A549 (cell line): ENCODE data around the gene SLC30A1. TPM values are rescaled to one million over a fixed set of nuclear protein-coding genes. Genes with fewer than 3 reads are reported as not detected.

Source experiments
- ATAC-seq, 2 experiments: fragments of 200-7000 bp in 1 of 2; fragments of >200 bp in 1 of 2; cut with Nextera tagmentation in 1 of 2; cut with Tn5 transposase in 1 of 2; 3 replicates each; pipeline versions ENCODE4 v1.8.0 to v1.9.1; 2018 to 2020; ENCODE audit warnings: mild to moderate bottlenecking in 1 of 2, moderate library complexity in 1 of 2
- CTCF ChIA-PET: fragments of 300-600 bp; sonication (Branson Sonifier 250); formaldehyde crosslinking; extraction: SDS; loops from one replicate; lab custom pipeline; 2021; ENCODE audit warnings: antibody characterized with exemption, inconsistent platforms; lab: Yijun Ruan, JAX
- POLR2A ChIA-PET: fragments of 350-600 bp; formaldehyde crosslinking; extraction: SDS; loops from one replicate; lab custom pipeline; 2021; ENCODE audit warnings: antibody characterized with exemption, inconsistent platforms; lab: Yijun Ruan, JAX
- DNase-seq, 2 experiments: peaks; one replicate each; pipeline versions ENCODE4 v3.0.0 to v3.0.0-alpha.2; 2011 to 2016; ENCODE audit warnings: low read depth in 1 of 2, low spot score in 1 of 2
- FAIRE-seq: peaks from 2 replicates; lab custom pipeline; 2011; peaks lifted over from hg19 to GRCh38; lab: Jason Lieb, UNC
- H3K27ac ChIP-seq, 2 experiments: fragments of >200 bp; sonication (Bioruptor Twin); formaldehyde crosslinking; 3 replicates each; pipeline ENCODE4 v1.5.1; 2016 to 2017
- H3K4me1 ChIP-seq: fragments of >200 bp; sonication (Bioruptor Twin); formaldehyde crosslinking; 3 replicates; pipeline ENCODE4 v1.6.1; 2016
- H3K4me2 ChIP-seq: fragments of >200 bp; sonication (Bioruptor Twin); formaldehyde crosslinking; 3 replicates; pipeline ENCODE4 v1.6.1; 2016
- H3K4me3 ChIP-seq: fragments of >200 bp; sonication (Bioruptor Twin); formaldehyde crosslinking; 3 replicates; pipeline ENCODE4 v1.5.1; 2016
- H3K9me3 ChIP-seq: fragments of >200 bp; sonication (Bioruptor Twin); formaldehyde crosslinking; 3 replicates; pipeline ENCODE4 v1.6.1; 2016
- BCL3 ChIP-seq: fragments of >200 bp; sonication (Bioruptor Twin); formaldehyde crosslinking; IDR thresholded peaks from 3 replicates; pipeline ENCODE4 v1.6.1; 2016
- BHLHE40 ChIP-seq: IDR thresholded peaks from 2 replicates; pipeline ENCODE4 v1.6.1; 2012; ENCODE audit warnings: low read depth, low read length, inconsistent platforms
- CBX8 ChIP-seq: fragments of 200-600 bp; sonication (generic); IDR thresholded peaks from 2 replicates; pipeline ENCODE4 v1.6.1; 2016
- CEBPB ChIP-seq, 2 experiments: fragments of >200 bp in 1 of 2; sonication (Bioruptor Twin) in 1 of 2; formaldehyde crosslinking in 1 of 2; IDR thresholded peaks; 2 replicates each; pipeline ENCODE4 v1.6.1; 2012 to 2016
- CHD4 ChIP-seq: fragments of 200-600 bp; sonication (generic); IDR thresholded peaks from 2 replicates; pipeline ENCODE4 v1.6.1; 2016; ENCODE audit warnings: antibody characterized with exemption, mild to moderate bottlenecking, borderline replicate concordance
- E2F6 ChIP-seq: IDR thresholded peaks from 2 replicates; pipeline ENCODE4 v1.6.1; 2012; ENCODE audit warnings: low read depth, borderline replicate concordance
- EHF ChIP-seq: fragments of 250-450 bp; sonication (Bioruptor Pico); IDR thresholded peaks from 2 replicates; pipeline ENCODE4 v1.5.0; 2020; ENCODE audit warnings: mild to moderate bottlenecking
- EHMT2 ChIP-seq: fragments of 200-600 bp; sonication (generic); IDR thresholded peaks from 2 replicates; pipeline ENCODE4 v1.6.1; 2016; ENCODE audit warnings: antibody characterized with exemption, low read depth, mild to moderate bottlenecking, moderate library complexity
- ELK1 ChIP-seq: fragments of 150-350 bp; IDR thresholded peaks from 2 replicates; pipeline ENCODE4 v1.6.1; 2014; ENCODE audit warnings: low read depth, mild to moderate bottlenecking, low read length
- ESRRA ChIP-seq: fragments of 150-350 bp; IDR thresholded peaks from 2 replicates; pipeline ENCODE4 v1.6.1; 2014; ENCODE audit warnings: mild to moderate bottlenecking, low read length, borderline replicate concordance
- HES2 ChIP-seq: fragments of >200 bp; sonication (Bioruptor Twin); formaldehyde crosslinking; IDR thresholded peaks from 2 replicates; pipeline ENCODE4 v1.6.1; 2016
- HEYL ChIP-seq: fragments of 250-450 bp; sonication (Bioruptor Pico); IDR thresholded peaks from 2 replicates; pipeline ENCODE4 v1.8.0; 2021; ENCODE audit warnings: mild to moderate bottlenecking, moderate library complexity
- HOXA7 ChIP-seq: fragments of 250-450 bp; sonication (Bioruptor Pico); IDR thresholded peaks from 2 replicates; pipeline ENCODE4 v1.5.0; 2020; ENCODE audit warnings: mild to moderate bottlenecking, moderate library complexity
- HOXB13 ChIP-seq: fragments of 250-450 bp; sonication (Bioruptor Pico); IDR thresholded peaks from 2 replicates; pipeline ENCODE4 v1.5.0; 2020; ENCODE audit warnings: low read depth, mild to moderate bottlenecking, moderate library complexity
- JUNB ChIP-seq: fragments of >200 bp; sonication (Bioruptor Twin); formaldehyde crosslinking; IDR thresholded peaks from 2 replicates; pipeline ENCODE4 v1.6.1; 2016
- KDM5A ChIP-seq: fragments of 200-600 bp; sonication (generic); IDR thresholded peaks from 2 replicates; pipeline ENCODE4 v1.6.1; 2016; ENCODE audit warnings: antibody characterized with exemption, mild to moderate bottlenecking
- MAFK ChIP-seq: fragments of 450-650 bp; IDR thresholded peaks from 2 replicates; pipeline ENCODE4 v1.6.1; 2014; ENCODE audit not compliant: partially characterized antibody
- MAX ChIP-seq: IDR thresholded peaks from 2 replicates; pipeline ENCODE4 v1.6.1; 2012
- MAZ ChIP-seq: fragments of 150-350 bp; IDR thresholded peaks from 2 replicates; pipeline ENCODE4 v1.6.1; 2014; ENCODE audit warnings: antibody characterized with exemption, low read depth, low read length, borderline replicate concordance
- MYC ChIP-seq: IDR thresholded peaks from 2 replicates; pipeline ENCODE4 v1.6.1; 2012; ENCODE audit warnings: mild to moderate bottlenecking, inconsistent platforms, low read length, improper control_type of control experiment, borderline replicate concordance
- NFE2L2 ChIP-seq: fragments of 150-350 bp; conservative IDR thresholded peaks from 2 replicates; pipeline ENCODE4 v1.6.1; 2014; ENCODE audit warnings: low read length
- NR3C1 ChIP-seq: fragments of >200 bp; sonication (Bioruptor Twin); formaldehyde crosslinking; IDR thresholded peaks from 3 replicates; pipeline ENCODE4 v1.6.1; 2017
- PBX3 ChIP-seq: IDR thresholded peaks from 2 replicates; pipeline ENCODE4 v1.6.1; 2012
- PHF8 ChIP-seq: fragments of 200-600 bp; sonication (generic); IDR thresholded peaks from 2 replicates; pipeline ENCODE4 v1.6.1; 2016; ENCODE audit warnings: low read depth, mild to moderate bottlenecking, antibody characterized with exemption, moderate library complexity, borderline replicate concordance
- POLR2AphosphoS2 ChIP-seq: conservative IDR thresholded peaks from 2 replicates; pipeline ENCODE4 v1.6.1; 2012; ENCODE audit warnings: low read length, improper control_type of control experiment, inconsistent platforms
- RCOR1 ChIP-seq: fragments of 150-350 bp; IDR thresholded peaks from 2 replicates; pipeline ENCODE4 v1.6.1; 2014; ENCODE audit warnings: antibody characterized with exemption, low read length, low read depth
- RNF2 ChIP-seq: fragments of 200-600 bp; sonication (generic); IDR thresholded peaks from 2 replicates; pipeline ENCODE4 v1.6.1; 2016; ENCODE audit warnings: low read depth, mild to moderate bottlenecking, antibody characterized with exemption, moderate library complexity, borderline replicate concordance
- SMC3 ChIP-seq: fragments of >200 bp; sonication (Bioruptor Twin); formaldehyde crosslinking; IDR thresholded peaks from 3 replicates; pipeline ENCODE4 v1.6.1; 2018; ENCODE audit warnings: inconsistent platforms
- TP53 ChIP-seq: fragments of 250-450 bp; sonication (Bioruptor Pico); IDR thresholded peaks from 2 replicates; pipeline ENCODE4 v1.5.0; 2021; ENCODE audit warnings: mild to moderate bottlenecking, moderate library complexity
- ZNF302 ChIP-seq: fragments of 250-450 bp; sonication (Bioruptor Pico); IDR thresholded peaks from 2 replicates; pipeline ENCODE4 v1.9.0; 2021; ENCODE audit warnings: inconsistent platforms, mild to moderate bottlenecking, moderate library complexity
- ZSCAN20 ChIP-seq: fragments of 250-450 bp; sonication (Bioruptor Pico); IDR thresholded peaks from 2 replicates; pipeline ENCODE4 v1.8.0; 2022; ENCODE audit warnings: mild to moderate bottlenecking, moderate library complexity
- WGBS: methylation state at CpG from one replicate; pipeline ENCODE4 v1.1.6; 2017; ENCODE audit errors: missing lambda C conversion rate; 5-methylcytosine and 5-hydroxymethylcytosine counted together
- polyA plus RNA-seq, 4 experiments: library from polyadenylated mRNA; depleted of rRNA in 3 of 4; stranded (reverse); fragments of >200 nt; fragmentation: RNase III in 1 of 4; extraction: RNeasy Plus Mini Kit Qiagen cat#74134 plus additional on column Dnase treatment in 1 of 4; gene quantifications; 2 replicates in 3 of 4; 3 replicates in 1 of 4; pipeline ENCODE4 v1.2.3, GENCODE V29; 2011 to 2017

SLC30A1 gene
- polyA plus RNA-seq, 2 of the 4 experiments (the other 2 are of a cell fraction): 20.6 to 27.0 TPM

- TF ChIP-seq E2F6 (no peak), HOXB13 (no peak), BHLHE40 (no peak), ELK1 (no peak)
Measured at GRCh38 chr1:211614615-211615014, 35.7 kb upstream of the SLC30A1 start (continued).

GRCh38 chr1:211613951-211614350 is 35.0 kb upstream of the SLC30A1 start:
- FAIRE-seq: no peak
- H3K9me3 ChIP-seq: no peaks in the 10 kb centered on the region
- ChIA-PET CTCF (no interaction called here), POLR2A (interaction anchor here (1.1 kb wide), 1 partner anchor 35 kb away, joined by 3 read pairs; the partner anchor contains the start of gene SLC30A1)
- H3K4me1 ChIP-seq: peaks cover 31% of the 10 kb centered on the region
- no peak for TF ChIP-seq CHD4
- no peak for TF ChIP-seq NFE2L2
- H3K27ac ChIP-seq: peak overlapping the region; percentile 77 to 89
- DNase-seq: no peak
- H3K4me2 ChIP-seq: peak overlapping the region; percentile 45
- no peak overlapping the region for H3K4me3 ChIP-seq
- 88% methylated on average over 5 of the region's 5 CpGs for WGBS
- no peak for ATAC-seq

GRCh38 chr1:211613108-211613947 is 34.4 kb upstream of the SLC30A1 start:
- ATAC-seq (peak; percentile 93 to 94), FAIRE-seq (no peak), DNase-seq (peak; percentile 43 to 79)
- Histone ChIP-seq H3K4me2 (peak overlapping the region; percentile 45), H3K27ac (peak overlapping the region; percentile 77 to 89), H3K4me3 (no peak overlapping the region), H3K9me3 (no peaks in the 10 kb centered on the region), H3K4me1 (peaks cover 31% of the 10 kb centered on the region)
- POLR2A ChIA-PET: interaction anchor here (1.1 kb wide), 1 partner anchor 34 kb away, joined by 3 read pairs; the partner anchor contains the start of gene SLC30A1
- 54% methylated on average over 8 of the region's 8 CpGs for WGBS
- CTCF ChIA-PET: interaction anchor here (0.8 to 1.5 kb wide), 2 partner anchors 20 to 290 kb away, joined by 3 to 4 read pairs; no protein-coding TSS in a partner anchor
- TF ChIP-seq TP53 (CRISPR knock-in tag) (no peak), HOXB13 (peak; percentile 68), HOXA7 (no peak), RNF2 (no peak), PHF8 (no peak), NFE2L2 (peak; percentile 46), ESRRA (no peak), SMC3 (no peak), MAX (peak; percentile 43; the same call in 1 of the 2 replicates), PBX3 (no peak), EHF (CRISPR knock-in tag) (no peak; the same call in 1 of the 2 replicates), MAZ (no peak), ZNF302 (CRISPR knock-in tag) (no peak; the same call in 1 of the 2 replicates), NR3C1 (no peak), POLR2AphosphoS2 (no peak), BHLHE40 (peak; percentile 78), EHMT2 (no peak), ZSCAN20 (CRISPR knock-in tag) (no peak), HEYL (CRISPR knock-in tag) (0 out of 2 replicates have a peak, but pooled peaks have one; percentile 21), HES2 (no peak), CEBPB (IDR thresholded peaks at IDR 0.05) (peak; percentile 35 to 47; a peak in 2 of 4 replicates), CBX8 (no peak), JUNB (no peak), MYC (no peak), RCOR1 (no peak), MAFK (peak; percentile 92), KDM5A (no peak), BCL3 (no peak)
